Cerebellar cortex (tissue), 1 donor: ENCODE data around the gene ANKRD33B.
A peak's percentile ranks its signal among the peaks of the same experiment; 100 is the strongest.

Experiments used
- DNase-seq: peaks from one replicate; pipeline ENCODE4 v3.0.0-alpha.2; 2015; ENCODE audit warnings: low spot score

The ANKRD33B gene

GRCh38 chr5:10678244-10678643 is 114.4 kb downstream of the ANKRD33B start:
- no peak for DNase-seq

- no peak for DNase-seq
These were observed 115.6 kb downstream of the ANKRD33B start for GRCh38 chr5:10679336-10679988.

DNA sequence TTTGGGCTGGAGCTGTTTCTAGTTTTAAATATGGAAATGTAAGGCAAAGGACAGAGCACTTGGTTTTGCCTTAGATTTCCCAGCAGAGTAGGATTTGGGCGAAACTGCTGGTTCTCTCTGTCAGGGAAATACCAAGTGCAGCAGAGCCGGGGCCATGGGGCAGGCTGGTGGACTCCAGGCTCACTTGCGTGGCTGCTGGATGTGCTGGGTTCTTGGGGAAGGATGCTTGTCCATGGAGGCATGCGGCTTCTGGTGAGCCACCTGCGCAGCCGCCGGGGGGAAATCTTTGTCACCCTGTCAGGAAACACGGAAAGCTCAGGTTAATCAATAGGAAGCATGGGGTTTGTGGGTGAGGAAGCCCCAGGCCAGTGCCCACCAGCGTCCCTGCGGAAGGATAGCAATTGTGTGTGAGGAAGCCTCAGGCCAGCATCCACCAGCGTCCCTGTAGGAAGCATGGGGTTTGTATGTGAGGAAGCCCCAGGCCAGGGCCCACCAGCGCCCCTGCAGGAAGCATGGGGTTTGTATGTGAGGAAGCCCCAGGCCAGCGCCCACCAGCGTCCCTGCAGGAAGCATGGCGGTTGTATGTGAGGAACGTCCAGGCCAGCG is 117.1 kb downstream of the ANKRD33B start:
- no peak for DNase-seq

- DNase-seq = no peak
These were observed 118.1 kb downstream of the ANKRD33B start for GRCh38 chr5:10681731-10682679.

DNA sequence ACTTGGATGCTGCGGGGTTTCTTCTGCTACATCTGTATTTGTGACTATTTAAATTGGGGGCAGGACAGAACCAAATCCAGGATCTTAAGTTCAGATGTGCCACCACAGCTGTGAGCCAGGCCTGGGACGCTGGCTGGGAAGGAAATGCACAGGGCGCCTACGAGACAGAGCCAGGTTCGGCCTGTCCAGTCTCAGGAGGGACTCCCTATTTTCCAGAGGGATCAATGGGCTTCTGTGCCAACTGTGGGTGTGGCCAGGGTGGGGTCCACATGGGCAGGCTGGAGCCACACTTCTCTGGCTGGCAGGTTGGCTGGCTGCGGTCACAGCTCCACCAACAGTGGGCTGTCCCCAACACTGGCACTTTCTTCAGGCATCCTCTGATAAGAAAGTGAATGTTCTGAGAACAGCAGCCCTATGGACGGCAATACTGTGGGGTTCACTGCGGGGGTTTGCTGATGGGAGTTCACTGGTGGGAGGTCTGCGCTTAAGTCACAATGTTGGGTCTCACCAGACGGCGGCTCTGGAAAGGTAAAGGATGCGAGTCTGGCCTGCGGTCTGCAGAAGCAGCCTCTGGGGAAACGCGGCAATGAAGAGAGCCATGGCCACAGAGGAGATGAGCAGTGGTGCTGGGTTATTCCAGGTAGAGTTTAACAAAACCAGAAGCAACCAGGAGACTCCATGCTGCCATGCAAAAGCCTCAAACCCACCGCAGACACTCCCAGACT is 119.1 kb downstream of the ANKRD33B start:
- no peak for DNase-seq

GRCh38 chr5:10684303-10685086 is 120.6 kb downstream of the ANKRD33B start:
- DNase-seq = no peak

DNA sequence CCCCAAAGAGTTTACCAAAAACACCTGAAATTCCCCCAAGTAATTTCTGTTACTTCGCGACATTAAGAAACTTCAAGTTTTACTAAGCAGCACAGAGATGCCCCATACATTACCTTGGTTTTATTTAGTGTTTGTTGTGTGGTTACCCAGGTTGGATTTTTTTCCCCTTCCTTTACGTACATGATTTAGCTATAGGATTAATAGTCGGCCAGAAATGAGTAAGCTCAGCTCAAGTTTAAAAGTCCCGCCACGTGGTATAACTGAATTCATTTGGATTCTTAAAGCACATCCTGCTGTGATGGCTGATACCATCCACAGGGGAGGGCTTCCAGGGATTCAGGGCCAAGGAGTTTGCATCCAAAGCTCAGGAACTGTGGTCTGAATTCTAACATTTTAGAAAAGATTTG is 121.2 kb downstream of the ANKRD33B start:
- no peak for DNase-seq

DNA sequence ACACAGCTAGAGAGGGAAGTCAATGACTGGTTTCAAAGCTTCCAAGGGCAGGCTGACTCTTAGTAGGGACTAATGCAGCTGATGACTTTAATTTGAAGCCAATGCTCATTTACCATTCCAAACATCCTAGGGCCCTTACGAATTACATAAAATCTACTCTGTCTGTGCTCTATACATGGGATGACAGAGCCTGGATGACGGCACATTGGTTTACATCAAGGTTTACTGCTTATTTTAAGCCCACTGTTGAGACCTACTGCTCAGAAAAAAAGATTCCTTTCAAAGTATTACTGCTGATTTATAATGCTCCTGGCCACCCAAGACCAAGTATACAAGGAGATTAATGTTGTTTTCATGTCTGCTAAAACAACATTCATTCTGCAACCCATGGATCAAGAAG is 123.0 kb downstream of the ANKRD33B start:
- DNase-seq = no peak

DNA sequence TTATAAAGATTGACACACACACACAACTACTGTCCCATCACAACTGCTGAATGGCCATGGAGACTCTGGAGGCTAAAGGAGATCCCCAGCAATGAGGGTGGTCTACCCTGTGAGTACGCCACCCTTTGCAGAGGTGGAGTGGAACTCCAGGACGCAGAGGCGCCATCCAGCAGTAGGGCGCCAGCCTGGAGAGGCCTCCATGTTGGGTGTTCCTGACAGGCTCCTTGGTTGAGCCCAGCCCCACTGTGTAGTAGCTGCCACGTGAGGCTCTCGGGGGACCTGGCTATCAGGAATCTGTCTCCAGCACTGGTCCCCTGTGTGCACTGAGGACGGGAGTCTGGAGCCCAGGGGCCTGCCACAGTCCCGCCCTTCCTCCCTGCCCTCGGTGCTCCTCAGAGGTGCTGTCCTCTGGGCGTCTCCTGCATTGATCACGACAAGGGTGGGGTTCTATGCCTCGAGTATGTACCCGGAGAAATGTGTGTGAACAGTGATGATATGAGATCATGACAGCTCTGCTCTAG is 124.8 kb downstream of the ANKRD33B start:
- DNase-seq = no peak

GRCh38 chr5:10689391-10690081 is 125.7 kb downstream of the ANKRD33B start:
- peak; percentile 42 for DNase-seq

DNA sequence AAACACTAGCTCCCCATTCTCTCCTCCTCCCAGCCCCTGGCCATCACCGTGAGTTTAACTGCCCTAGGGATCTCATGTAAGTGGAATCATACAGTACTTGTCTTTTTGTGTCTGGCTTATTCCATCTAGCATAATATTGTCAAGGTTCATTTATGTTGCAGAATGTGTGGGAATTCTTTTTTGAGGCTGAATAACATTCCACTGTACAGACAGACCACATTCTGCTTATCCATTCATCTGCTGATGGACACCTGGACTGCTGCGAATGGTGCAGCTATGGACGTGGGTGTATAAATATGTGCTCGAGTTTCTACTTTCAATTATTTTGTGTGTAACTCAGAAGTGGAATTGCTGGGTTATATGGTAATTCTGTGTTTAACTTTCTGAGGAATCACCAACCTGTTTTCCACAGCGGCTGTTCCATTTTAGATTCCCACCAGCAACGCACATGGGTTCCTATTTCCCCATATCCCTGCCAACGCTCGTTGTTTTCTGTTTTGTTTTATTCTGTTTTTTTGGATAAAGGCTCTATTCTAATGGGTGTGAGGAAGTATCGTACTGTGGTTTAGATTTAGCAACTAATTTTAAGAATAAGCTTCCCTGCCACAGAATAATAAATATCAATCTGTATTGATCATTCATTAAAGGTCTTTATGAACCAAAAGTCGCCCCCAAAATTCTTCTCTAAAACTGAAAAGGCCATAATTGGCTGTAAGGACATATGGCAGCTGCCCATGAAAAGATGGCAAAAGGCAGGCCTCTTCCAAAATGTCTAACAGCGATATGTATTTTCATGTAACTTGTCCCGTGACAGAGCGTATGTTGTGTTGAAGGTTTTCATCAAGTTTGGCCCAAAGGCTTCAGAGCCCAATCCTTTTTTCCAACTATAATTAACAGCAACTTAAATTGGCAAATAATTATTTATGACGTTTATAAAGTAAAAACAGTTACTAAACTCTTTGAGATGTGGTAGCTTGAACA is 126.9 kb downstream of the ANKRD33B start:
- DNase-seq = no peak

DNA sequence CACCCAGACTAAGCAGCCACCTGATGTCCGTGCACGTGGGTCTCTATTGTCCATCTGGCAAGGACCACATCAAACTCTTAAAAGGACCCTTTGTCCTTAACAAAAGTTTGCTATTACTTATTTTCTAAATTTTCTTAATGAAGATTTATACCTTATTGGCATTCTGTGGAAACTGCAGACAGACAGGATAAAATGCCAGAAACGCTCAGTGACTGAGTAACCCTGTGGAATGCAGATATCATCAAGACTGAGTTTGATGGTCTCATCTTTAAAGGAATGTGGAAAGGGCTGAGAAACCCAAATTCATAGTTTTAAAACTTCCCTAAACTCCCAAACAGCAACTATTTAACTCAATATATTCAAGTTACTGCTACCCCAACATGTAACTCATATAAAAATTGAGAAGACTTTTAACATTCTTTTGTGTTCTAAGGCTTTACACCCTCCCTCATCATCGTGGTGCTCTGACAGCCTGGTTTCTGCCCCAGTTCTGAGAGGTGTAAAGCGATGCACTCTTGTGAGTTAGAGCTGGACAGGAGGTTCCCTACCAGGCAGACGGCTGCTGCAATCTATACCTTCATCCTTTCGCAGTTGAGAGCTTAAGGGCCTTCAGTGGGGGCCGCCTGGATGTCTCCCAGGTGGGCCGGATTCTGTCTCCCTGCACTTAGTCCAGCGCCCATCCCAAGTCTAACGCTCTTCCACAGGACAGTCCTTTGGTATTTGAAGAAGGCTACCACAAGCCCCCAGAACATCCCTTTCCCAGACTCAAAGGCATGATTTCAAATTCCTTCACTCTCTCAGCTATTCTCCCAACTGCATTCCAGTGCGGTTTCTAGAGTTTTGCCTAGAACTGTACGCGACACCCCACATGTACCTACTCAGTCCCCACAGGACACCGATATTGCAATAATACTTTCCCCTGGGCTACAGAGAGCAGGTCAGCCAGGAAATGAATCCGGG is 128.2 kb downstream of the ANKRD33B start:
- no peak for DNase-seq

- DNase-seq = peak; percentile 86
These were observed 131.3 kb downstream of the ANKRD33B start for GRCh38 chr5:10695055-10695649.

DNA sequence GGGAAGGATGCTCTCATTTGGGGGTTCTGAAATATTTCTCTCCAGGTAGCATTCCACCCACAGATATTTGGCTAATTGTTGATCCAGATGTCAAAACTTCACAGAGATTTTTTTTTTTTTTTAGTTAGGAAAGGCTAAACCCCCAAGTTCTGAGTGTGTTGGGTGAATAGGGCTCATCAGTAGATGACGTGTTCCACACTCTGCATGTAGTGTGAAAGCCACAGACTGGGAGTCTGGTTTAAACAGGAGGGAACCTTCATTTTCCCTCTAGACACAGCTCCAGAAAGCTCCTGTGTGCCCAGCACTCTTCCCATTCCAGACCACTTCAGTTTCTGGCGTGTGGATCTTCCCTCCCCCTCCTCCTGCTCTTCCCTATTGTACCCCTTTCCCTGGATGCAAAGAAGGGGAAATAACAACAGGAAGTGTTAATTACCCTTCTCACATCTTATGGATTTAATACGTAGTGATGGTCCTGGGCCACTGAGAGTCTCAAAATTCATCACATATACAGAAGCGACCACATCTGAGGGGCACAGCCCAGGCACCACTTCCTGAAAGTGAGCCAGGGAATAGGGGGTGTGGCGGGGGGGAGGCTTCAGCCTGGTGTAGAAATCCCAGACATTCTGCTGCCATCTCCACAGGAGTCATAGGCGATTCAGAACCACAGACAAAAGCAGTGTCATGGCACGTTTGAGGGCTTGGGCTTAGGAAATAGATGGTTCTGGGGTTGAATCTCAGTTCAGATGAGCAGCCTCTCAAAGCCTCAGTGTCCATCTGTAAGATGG is 132.1 kb downstream of the ANKRD33B start:
- no peak for DNase-seq

- no peak for DNase-seq
These were observed 135.5 kb downstream of the ANKRD33B start for GRCh38 chr5:10699281-10699874.

DNA sequence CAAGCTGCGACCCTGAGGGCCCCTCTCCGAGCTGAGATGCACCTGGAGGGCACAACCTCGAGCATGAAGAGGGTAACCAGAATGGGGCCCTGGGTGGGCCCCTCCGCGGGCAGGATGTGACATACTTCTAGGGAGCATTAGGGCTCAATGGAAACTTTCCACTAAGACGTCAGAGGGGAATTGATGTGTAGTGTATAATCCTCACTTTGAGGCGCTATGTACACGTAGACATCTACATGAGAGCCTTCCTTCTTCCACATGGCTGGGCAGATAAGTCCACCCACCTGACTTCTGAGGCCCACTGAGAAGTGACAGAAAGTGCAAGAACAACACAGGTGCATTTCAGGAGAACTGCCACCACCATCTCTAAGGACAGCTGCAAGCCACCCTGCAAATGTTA is 136.1 kb downstream of the ANKRD33B start:
- no peak for DNase-seq
